Astrocyte (in vitro differentiated cells and primary cell): ENCODE data around the gene MLH1. TPM values are rescaled to one million over a fixed set of nuclear protein-coding genes. Genes with fewer than 3 reads are reported as not detected.
"Not testable (repeated sequence)": the region's sequence is repeated elsewhere in the genome, so short reads cannot be mapped to it uniquely, and the experiment has no call there.

Source experiments
- DNase-seq: peaks from one replicate; pipeline ENCODE4 v3.0.0-alpha.2; 2010; ENCODE audit warnings: low read depth
- FAIRE-seq: peaks from 2 replicates; lab custom pipeline; 2011; peaks lifted over from hg19 to GRCh38; lab: Jason Lieb, UNC
- H2AFZ ChIP-seq: 2 replicates; pipeline ENCODE4 v1.6.0; 2012; ENCODE audit warnings: low read depth, low read length, inconsistent platforms
- H3K27ac ChIP-seq: 2 replicates; pipeline ENCODE4 v1.5.1; 2011; ENCODE audit warnings: low read depth, low read length, inconsistent platforms
- H3K27me3 ChIP-seq: 2 replicates; pipeline ENCODE4 v1.6.0; 2011; ENCODE audit warnings: low read length, inconsistent platforms; ENCODE audit not compliant: insufficient read depth
- H3K36me3 ChIP-seq: 2 replicates; pipeline ENCODE4 v1.5.1; 2011; ENCODE audit warnings: low read length, inconsistent platforms; ENCODE audit not compliant: insufficient read depth
- H3K4me1 ChIP-seq: 2 replicates; pipeline ENCODE4 v1.5.1; 2011; ENCODE audit warnings: low read length, inconsistent platforms; ENCODE audit not compliant: insufficient read depth
- H3K4me2 ChIP-seq: 2 replicates; pipeline ENCODE4 v1.6.0; 2012; ENCODE audit warnings: low read length, inconsistent platforms
- H3K4me3 ChIP-seq: 2 replicates; pipeline ENCODE4 v1.5.1; 2011; ENCODE audit warnings: low read depth, mild to moderate bottlenecking, low read length, inconsistent platforms; ENCODE audit not compliant: insufficient read depth
- H3K79me2 ChIP-seq: 2 replicates; pipeline ENCODE4 v1.6.0; 2012; ENCODE audit warnings: mild to moderate bottlenecking, low read length, inconsistent platforms; ENCODE audit not compliant: insufficient read depth
- H3K9ac ChIP-seq: 2 replicates; pipeline ENCODE4 v1.6.0; 2012; ENCODE audit warnings: mild to moderate bottlenecking, low read length, inconsistent platforms
- H3K9me3 ChIP-seq: 2 replicates; pipeline ENCODE4 v1.5.1; 2012; ENCODE audit warnings: low read depth, mild to moderate bottlenecking, low read length, inconsistent platforms; ENCODE audit not compliant: insufficient read depth
- H4K20me1 ChIP-seq: 2 replicates; pipeline ENCODE4 v1.6.0; 2012; ENCODE audit warnings: low read length, inconsistent platforms; ENCODE audit not compliant: insufficient read depth
- H3K27ac Mint-ChIP-seq: one replicate; pipeline ENCODE4 v1.8.0; 2021; ENCODE audit warnings: mild to moderate bottlenecking, mixed read lengths; ENCODE audit not compliant: unreplicated experiment
- H3K27me3 Mint-ChIP-seq: one replicate; pipeline ENCODE4 v1.8.0; 2021; ENCODE audit warnings: low read depth, mixed read lengths; ENCODE audit not compliant: unreplicated experiment
- H3K36me3 Mint-ChIP-seq: one replicate; pipeline ENCODE4 v1.8.0; 2021; ENCODE audit warnings: low read depth, mixed read lengths; ENCODE audit not compliant: unreplicated experiment
- H3K4me1 Mint-ChIP-seq: one replicate; pipeline ENCODE4 v1.8.0; 2021; ENCODE audit warnings: low read depth, mixed read lengths; ENCODE audit not compliant: unreplicated experiment
- H3K4me3 Mint-ChIP-seq: one replicate; pipeline ENCODE4 v1.8.0; 2021; ENCODE audit warnings: mild to moderate bottlenecking, moderate library complexity, mixed read lengths; ENCODE audit not compliant: unreplicated experiment
- H3K9me3 Mint-ChIP-seq: one replicate; pipeline ENCODE4 v1.8.0; 2021; ENCODE audit warnings: mild to moderate bottlenecking, mixed read lengths; ENCODE audit not compliant: unreplicated experiment
- CTCF ChIP-seq: IDR thresholded peaks from 2 replicates; pipeline ENCODE4 v1.5.1; 2011; ENCODE audit warnings: low read depth, mild to moderate bottlenecking, inconsistent platforms, low read length, moderate library complexity; ENCODE audit not compliant: insufficient read depth
- EZH2 ChIP-seq: IDR thresholded peaks from 2 replicates; pipeline ENCODE4 v1.6.1; 2012; ENCODE audit warnings: mild to moderate bottlenecking, low read length, inconsistent platforms; ENCODE audit not compliant: insufficient read depth
- total RNA-seq: library from RNA; stranded (reverse); gene quantifications from 2 replicates; pipeline ENCODE4 v1.2.1, GENCODE V29; 2021

Gene MLH1
- total RNA-seq, 1 donor from 2014 or later = 32.0 TPM

GRCh38 chr3:36945333-36945980 is 47.9 kb upstream of the MLH1 start:
- Mint-ChIP-seq H3K4me1 (peaks cover 10% of the 10 kb centered on the region), H3K9me3 (peaks cover 11% of the 10 kb centered on the region), H3K27me3 (peaks cover 25% of the 10 kb centered on the region), H3K27ac (no peak overlapping the region), H3K4me3 (peak overlapping the region; percentile 74), H3K36me3 (no peaks in the 10 kb centered on the region)
- H4K20me1 ChIP-seq = no peaks in the 10 kb centered on the region
- no peak for FAIRE-seq
- H3K4me1 ChIP-seq = peaks cover 3% of the 10 kb centered on the region
- H3K9me3 ChIP-seq = no peaks in the 10 kb centered on the region
- no peaks in the 10 kb centered on the region for H3K27me3 ChIP-seq
- H3K4me2 ChIP-seq = peak overlapping the region; percentile 99
- peak overlapping the region; percentile 71 for H3K4me3 ChIP-seq
- no peak for DNase-seq
- peak overlapping the region; percentile 97 for H2AFZ ChIP-seq
- no peaks in the 10 kb centered on the region for H3K36me3 ChIP-seq
- peak overlapping the region; percentile 82 for H3K9ac ChIP-seq
- TF ChIP-seq CTCF (no peak), EZH2 (no peak)
- H3K27ac ChIP-seq = no peak overlapping the region
- no peaks in the 10 kb centered on the region for H3K79me2 ChIP-seq

- H3K27ac ChIP-seq, H4K20me1 ChIP-seq, H3K27ac Mint-ChIP-seq, H3K36me3 Mint-ChIP-seq, H3K4me3 Mint-ChIP-seq, FAIRE-seq, H3K79me2 ChIP-seq, H3K4me2 ChIP-seq, H3K4me1 ChIP-seq, H3K9ac ChIP-seq, H2AFZ ChIP-seq, H3K27me3 ChIP-seq, DNase-seq, H3K9me3 ChIP-seq, H3K36me3 ChIP-seq, H3K4me3 ChIP-seq, H3K4me1 Mint-ChIP-seq: not testable (repeated sequence)
- peaks cover 11% of the 10 kb centered on the region for H3K9me3 Mint-ChIP-seq
- peaks cover 16% of the 10 kb centered on the region for H3K27me3 Mint-ChIP-seq
These were observed 45.5 kb upstream of the MLH1 start for GRCh38 chr3:36947814-36948213.

GRCh38 chr3:36954452-36955134 is 38.7 kb upstream of the MLH1 start:
- DNase-seq = no peak
- TF ChIP-seq EZH2 (no peak), CTCF (no peak)
- no peaks in the 10 kb centered on the region for H3K9me3 Mint-ChIP-seq
- H3K36me3 Mint-ChIP-seq = no peaks in the 10 kb centered on the region
- FAIRE-seq = no peak
- peaks cover 6% of the 10 kb centered on the region for H3K4me1 Mint-ChIP-seq
- Histone ChIP-seq H3K9ac (no peak overlapping the region), H3K27ac (no peak overlapping the region), H3K36me3 (no peaks in the 10 kb centered on the region), H3K79me2 (no peaks in the 10 kb centered on the region), H4K20me1 (no peaks in the 10 kb centered on the region), H3K4me2 (no peak overlapping the region), H3K9me3 (no peaks in the 10 kb centered on the region), H3K4me3 (no peak overlapping the region), H3K27me3 (no peaks in the 10 kb centered on the region), H3K4me1 (peaks cover 13% of the 10 kb centered on the region), H2AFZ (no peak overlapping the region)
- H3K27ac Mint-ChIP-seq = no peak overlapping the region
- no peaks in the 10 kb centered on the region for H3K27me3 Mint-ChIP-seq
- no peak overlapping the region for H3K4me3 Mint-ChIP-seq
